Trophoblast cell (in vitro differentiated cells and primary cell): ENCODE results near the gene TOR1AIP1.

Source experiments
- DNase-seq, 2 donors: peaks; one replicate each; pipeline ENCODE4 v3.0.0-alpha.2; 2016
- H2AFZ ChIP-seq: 2 replicates; pipeline ENCODE4 v1.6.1; 2013; ENCODE audit warnings: low read length, moderate library complexity, mild to moderate bottlenecking; ENCODE audit not compliant: insufficient read depth, poor library complexity
- H2AK5ac ChIP-seq: 2 replicates; pipeline ENCODE4 v1.6.1; 2013; ENCODE audit warnings: mild to moderate bottlenecking, low read length
- H2BK120ac ChIP-seq: 2 replicates; pipeline ENCODE4 v1.6.1; 2013; ENCODE audit warnings: low read length, mild to moderate bottlenecking, moderate library complexity; ENCODE audit not compliant: insufficient read depth, poor library complexity
- H2BK12ac ChIP-seq: 2 replicates; pipeline ENCODE4 v1.6.1; 2013; ENCODE audit warnings: mild to moderate bottlenecking, low read length, moderate library complexity
- H2BK5ac ChIP-seq: 2 replicates; pipeline ENCODE4 v1.6.1; 2013; ENCODE audit warnings: low read length, low read depth, moderate library complexity, mild to moderate bottlenecking; ENCODE audit not compliant: poor library complexity
- H3K14ac ChIP-seq: 2 replicates; pipeline ENCODE4 v1.6.1; 2013; ENCODE audit warnings: mild to moderate bottlenecking, low read length
- H3K18ac ChIP-seq: 2 replicates; pipeline ENCODE4 v1.6.1; 2013; ENCODE audit warnings: mild to moderate bottlenecking, low read length
- H3K23ac ChIP-seq: 2 replicates; pipeline ENCODE4 v1.6.1; 2013; ENCODE audit warnings: low read length
- H3K27ac ChIP-seq: 2 replicates; pipeline ENCODE4 v1.5.1; 2013; ENCODE audit warnings: low read depth, mild to moderate bottlenecking, inconsistent platforms, low read length, moderate library complexity
- H3K27me3 ChIP-seq: 2 replicates; pipeline ENCODE4 v1.6.1; 2013; ENCODE audit warnings: inconsistent platforms, mild to moderate bottlenecking, low read length, moderate library complexity; ENCODE audit not compliant: insufficient read depth
- H3K36me3 ChIP-seq, 2 experiments: 1 replicate in 1 of 2; 2 replicates in 1 of 2; pipeline ENCODE4 v1.6.1; 2013; ENCODE audit warnings: low read length in 2 of 2, mild to moderate bottlenecking in 2 of 2, moderate library complexity in 1 of 2; ENCODE audit not compliant: insufficient read depth in 2 of 2, control insufficient read depth in 1 of 2
- H3K4ac ChIP-seq: 2 replicates; pipeline ENCODE4 v1.6.1; 2013; ENCODE audit warnings: low read depth, mild to moderate bottlenecking, low read length, moderate library complexity
- H3K4me1 ChIP-seq, 2 experiments: 1 replicate in 1 of 2; 2 replicates in 1 of 2; pipeline ENCODE4 v1.6.1; 2013; ENCODE audit warnings: low read length in 2 of 2, mild to moderate bottlenecking in 2 of 2, moderate library complexity in 1 of 2; ENCODE audit not compliant: insufficient read depth in 2 of 2, control insufficient read depth in 1 of 2
- H3K4me2 ChIP-seq: 2 replicates; pipeline ENCODE4 v1.6.1; 2013; ENCODE audit warnings: inconsistent platforms, mild to moderate bottlenecking, low read length, moderate library complexity
- H3K4me3 ChIP-seq: 2 replicates; pipeline ENCODE4 v1.5.1; 2013; ENCODE audit warnings: mild to moderate bottlenecking, low read depth, low read length, inconsistent platforms
- H3K79me1 ChIP-seq: one replicate; pipeline ENCODE4 v1.6.1; 2013; ENCODE audit warnings: low read length
- H3K79me2 ChIP-seq: 2 replicates; pipeline ENCODE4 v1.6.1; 2013; ENCODE audit warnings: low read length, mild to moderate bottlenecking; ENCODE audit not compliant: control insufficient read depth, insufficient read depth, poor library complexity
- H3K9ac ChIP-seq: 2 replicates; pipeline ENCODE4 v1.6.1; 2013; ENCODE audit warnings: mild to moderate bottlenecking, low read length
- H3K9me3 ChIP-seq: 2 replicates; pipeline ENCODE4 v1.6.1; 2013; ENCODE audit warnings: low read depth, mild to moderate bottlenecking, control low read depth, inconsistent platforms, low read length; ENCODE audit not compliant: insufficient read depth
- H4K12ac ChIP-seq: 2 replicates; pipeline ENCODE4 v1.6.1; 2013; ENCODE audit warnings: low read depth, mild to moderate bottlenecking, low read length, moderate library complexity
- H4K8ac ChIP-seq: 2 replicates; pipeline ENCODE4 v1.6.1; 2013; ENCODE audit warnings: low read depth, mild to moderate bottlenecking, low read length, moderate library complexity
- H4K91ac ChIP-seq: one replicate; pipeline ENCODE4 v1.6.1; 2013; ENCODE audit warnings: low read depth, mild to moderate bottlenecking, low read length, moderate library complexity
- WGBS: extraction: QIAGEN DNeasy Blood & Tissue Kit; methylation state at CpG from one replicate; pipeline ENCODE4 v1.1.7; 2013; ENCODE audit warnings: missing lambda C conversion rate; ENCODE audit not compliant: insufficient read length, insufficient coverage; ENCODE audit errors: extremely low coverage; 5-methylcytosine and 5-hydroxymethylcytosine counted together

Gene TOR1AIP1

GRCh38 chr1:179951383-179952144, 69.5 kb downstream of the TOR1AIP1 start:
- no peak overlapping the region for H4K8ac ChIP-seq
- no peak overlapping the region for H3K9ac ChIP-seq
- H3K23ac ChIP-seq, result no peak overlapping the region
- H3K79me2 ChIP-seq, result peaks cover 6% of the 10 kb centered on the region
- no peak overlapping the region for H2BK5ac ChIP-seq
- H3K4me2 ChIP-seq, result no peak overlapping the region
- H2AFZ ChIP-seq, result no peak overlapping the region
- no peaks in the 10 kb centered on the region for H3K36me3 ChIP-seq
- peaks cover 6% of the 10 kb centered on the region for H3K79me1 ChIP-seq
- no peak overlapping the region for H3K4me3 ChIP-seq
- H3K4me1 ChIP-seq, result no peaks in the 10 kb centered on the region
- no peak overlapping the region for H3K27ac ChIP-seq
- no peak overlapping the region for H3K18ac ChIP-seq
- no peak overlapping the region for H2BK12ac ChIP-seq
- no peak overlapping the region for H4K12ac ChIP-seq
- DNase-seq, result peak; percentile 64 to 85
- no peaks in the 10 kb centered on the region for H3K27me3 ChIP-seq
- H3K14ac ChIP-seq, result no peak overlapping the region
- no peaks in the 10 kb centered on the region for H3K9me3 ChIP-seq
- H3K4ac ChIP-seq, result no peak overlapping the region
- H4K91ac ChIP-seq, result no peak overlapping the region
- no peak overlapping the region for H2AK5ac ChIP-seq
- no peak overlapping the region for H2BK120ac ChIP-seq
- WGBS, result no CpG with 5 or more reads among the region's 10 CpGs

DNA sequence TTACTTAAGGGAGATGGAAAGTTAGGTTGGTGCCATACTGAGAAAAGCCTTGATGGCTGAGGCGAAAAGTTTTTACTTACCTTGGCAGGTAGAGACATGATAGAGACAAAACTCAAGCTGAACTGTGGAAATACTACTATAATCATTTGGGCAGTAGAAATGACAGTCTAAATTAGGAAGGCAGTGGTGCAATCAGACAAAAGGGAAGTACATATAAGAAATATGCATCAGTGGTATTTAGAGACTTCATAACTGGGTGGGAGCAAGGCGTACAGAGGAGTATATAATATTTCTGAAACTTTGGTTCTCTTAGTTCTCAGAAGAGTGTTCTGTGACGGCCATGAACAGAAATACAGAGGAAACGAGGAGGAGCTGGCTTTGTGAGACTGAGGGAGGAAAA, 70.1 kb downstream of the TOR1AIP1 start:
- Histone ChIP-seq H3K4me1 (no peaks in the 10 kb centered on the region), H3K4me2 (no peak overlapping the region), H2BK5ac (no peak overlapping the region), H2AFZ (no peak overlapping the region), H3K23ac (no peak overlapping the region), H2AK5ac (no peak overlapping the region), H2BK12ac (no peak overlapping the region), H2BK120ac (no peak overlapping the region), H3K9ac (no peak overlapping the region), H3K18ac (no peak overlapping the region), H4K8ac (no peak overlapping the region), H3K4ac (no peak overlapping the region), H3K79me1 (peaks cover 6% of the 10 kb centered on the region), H3K27me3 (no peaks in the 10 kb centered on the region), H3K36me3 (no peaks in the 10 kb centered on the region), H4K12ac (no peak overlapping the region), H3K14ac (no peak overlapping the region), H4K91ac (no peak overlapping the region), H3K9me3 (no peaks in the 10 kb centered on the region), H3K4me3 (no peak overlapping the region), H3K79me2 (peaks cover 6% of the 10 kb centered on the region), H3K27ac (no peak overlapping the region)
- no CpG with 5 or more reads among the region's 4 CpGs for whole genome bisulfite sequencing
- no peak for DNase-seq

GRCh38 chr1:179953974-179954492, 71.9 kb downstream of the TOR1AIP1 start:
- H2AK5ac ChIP-seq, result no peak overlapping the region
- H3K14ac ChIP-seq, result no peak overlapping the region
- no CpG with 5 or more reads among the region's 19 CpGs for WGBS
- H3K9me3 ChIP-seq, result no peaks in the 10 kb centered on the region
- DNase-seq, result peak; percentile 45 to 76
- peaks cover 6% of the 10 kb centered on the region for H3K79me1 ChIP-seq
- H3K4me2 ChIP-seq, result peak overlapping the region; percentile 82
- peak overlapping the region; percentile 24 for H3K9ac ChIP-seq
- H4K91ac ChIP-seq, result peak overlapping the region; percentile 37
- H3K27ac ChIP-seq, result peak overlapping the region; percentile 35
- H4K8ac ChIP-seq, result peak overlapping the region; percentile 39
- H3K4ac ChIP-seq, result no peak overlapping the region
- no peaks in the 10 kb centered on the region for H3K36me3 ChIP-seq
- no peak overlapping the region for H2BK12ac ChIP-seq
- no peak overlapping the region for H3K23ac ChIP-seq
- H4K12ac ChIP-seq, result no peak overlapping the region
- peak overlapping the region; percentile 26 for H2BK120ac ChIP-seq
- H3K79me2 ChIP-seq, result peaks cover 6% of the 10 kb centered on the region
- peak overlapping the region; percentile 20 for H3K18ac ChIP-seq
- H2AFZ ChIP-seq, result peak overlapping the region; percentile 83
- H2BK5ac ChIP-seq, result no peak overlapping the region
- no peaks in the 10 kb centered on the region for H3K27me3 ChIP-seq
- H3K4me3 ChIP-seq, result peak overlapping the region; percentile 74
- no peaks in the 10 kb centered on the region for H3K4me1 ChIP-seq

DNA sequence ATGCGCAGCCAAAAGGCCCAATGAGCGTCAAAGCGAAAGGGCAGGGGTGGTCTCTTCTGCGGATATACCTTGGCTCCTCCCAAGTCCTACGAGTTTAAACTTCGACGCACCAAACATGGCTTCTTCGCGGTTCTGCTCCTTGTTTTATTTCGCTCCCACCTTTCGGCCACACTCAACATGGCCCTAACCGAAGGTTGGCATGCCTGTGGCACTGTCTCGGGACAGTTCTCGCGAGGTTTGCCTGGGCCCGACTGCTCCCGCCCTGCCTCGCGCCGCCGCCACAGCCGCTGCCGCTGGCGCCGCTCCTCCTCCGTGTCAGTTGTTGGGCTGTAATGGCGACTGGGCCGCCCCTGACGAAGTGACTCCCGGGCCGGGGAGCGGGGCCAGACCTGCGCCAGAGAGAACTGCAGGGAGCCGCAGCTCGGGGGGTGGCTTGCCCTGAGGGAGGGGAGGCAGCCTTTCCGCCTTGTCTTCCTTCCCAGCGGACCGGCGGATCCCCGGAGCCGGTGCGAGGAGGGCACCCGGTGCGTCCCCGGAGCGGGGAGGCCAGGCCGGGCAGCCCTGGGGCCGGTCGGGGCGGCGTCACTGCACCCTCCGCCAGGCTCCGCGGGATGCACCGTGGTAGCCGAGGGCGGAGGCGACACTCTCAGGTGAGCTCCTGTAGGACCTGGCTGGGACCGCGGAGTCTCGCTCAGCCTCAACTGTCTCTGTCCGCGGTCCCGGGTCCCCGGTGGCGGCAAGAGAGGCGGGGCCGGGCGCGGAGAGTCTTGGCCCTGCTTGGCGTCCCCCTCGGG, 72.6 kb downstream of the TOR1AIP1 start, which contains the start of gene CEP350:
Gene CEP350 (plus strand): TSS at position 318 of the 794 bp plus-strand sequence. CDS start 31,372 bp downstream, outside the sequence.
- no peak within 1 kb of the TSS for H3K23ac ChIP-seq
- peak within 1 kb of the TSS; percentile 93 for H3K14ac ChIP-seq
- no peak within 1 kb of the TSS for H2BK12ac ChIP-seq
- H3K4me3 ChIP-seq, result peak within 1 kb of the TSS; percentile 98
- H4K12ac ChIP-seq, result peak within 1 kb of the TSS; percentile 79
- H2BK5ac ChIP-seq, result peak within 1 kb of the TSS; percentile 83
- H2AK5ac ChIP-seq, result no peak within 1 kb of the TSS
- H3K4me2 ChIP-seq, result peak within 1 kb of the TSS; percentile 82
- H3K27me3 ChIP-seq, result no peaks in the 10 kb centered on the region
- H3K36me3 ChIP-seq, result no peaks in the 10 kb centered on the region
- H3K9ac ChIP-seq, result peak within 1 kb of the TSS; percentile 96
- peak within 1 kb of the TSS; percentile 66 for H3K4ac ChIP-seq
- peak within 1 kb of the TSS; percentile 83 for H2AFZ ChIP-seq
- H3K27ac ChIP-seq, result peak within 1 kb of the TSS; percentile 84
- H4K91ac ChIP-seq, result peak within 1 kb of the TSS; percentile 88
- peaks cover 6% of the 10 kb centered on the region for H3K79me2 ChIP-seq
- no peaks in the 10 kb centered on the region for H3K9me3 ChIP-seq
- H4K8ac ChIP-seq, result peak within 1 kb of the TSS; percentile 94
- no peaks in the 10 kb centered on the region for H3K4me1 ChIP-seq
- no CpG with 5 or more reads among the region's 72 CpGs for WGBS
- peak within 1 kb of the TSS; percentile 59 for H2BK120ac ChIP-seq
- peak; percentile 99 to 100 for DNase-seq
- H3K18ac ChIP-seq, result peak within 1 kb of the TSS; percentile 84
- H3K79me1 ChIP-seq, result peaks cover 6% of the 10 kb centered on the region
